A549 treated with ZK216348 at 1 μM for 4 hours (cell line): ENCODE results near the gene GORASP1. TPM values are rescaled to one million over a fixed set of nuclear protein-coding genes. Genes with fewer than 3 reads are reported as not detected.

Experiments
- total RNA-seq: library from RNA; stranded (reverse); fragments of 200-300 nt; extraction: Qiagen RNA extraction; gene quantifications from 5 replicates; pipeline ENCODE4 v1.2.3, GENCODE V29; 2022; ENCODE audit warnings: low read depth

The GORASP1 gene
- total RNA-seq: 24.0 to 39.8 TPM (median 32.8 TPM) in 5 replicates

GRCh38 chr3:39107388-39108199 is at the start of gene GORASP1, which contains the start of gene TTC21A:
GORASP1 (minus strand) TSS chr3:39107627; CDS start chr3:39107541, 86 bp downstream.
TTC21A (plus strand) TSS chr3:39107680; CDS start chr3:39107838, 158 bp downstream.

GRCh38 chr3:39051649-39052561 is 55.5 kb downstream of the GORASP1 start, which contains the start of the genes SCN11A and WDR48:
SCN11A (minus strand) TSS chr3:39051944; CDS start chr3:38950362, 101,582 bp downstream.
WDR48 (plus strand) TSS chr3:39052016; CDS start chr3:39052026, 10 bp downstream.

Other genes starting within 250 kb of the GORASP1 start
- gene SCN11A, start 55.7 kb downstream of the GORASP1 start, total RNA-seq: 0.02 TPM in 2 of 5 replicates, not detected in the others
- 16.0 to 24.9 TPM (median 24.2 TPM) in 5 replicates for gene WDR48, start 55.6 kb downstream of the GORASP1 start, total RNA-seq
- gene TTC21A, start 53 bp upstream of the GORASP1 start, total RNA-seq: 1.2 to 2.9 TPM (median 2.1 TPM) in 5 replicates
- 12.6 to 18.6 TPM (median 16.4 TPM) in 5 replicates for gene CSRNP1, start 46.0 kb upstream of the GORASP1 start, total RNA-seq
- 0.02 to 0.18 TPM (median 0.06 TPM) in 5 replicates for gene XIRP1, start 85.0 kb upstream of the GORASP1 start, total RNA-seq
- gene CX3CR1, start 172.4 kb upstream of the GORASP1 start, total RNA-seq: not detected in 5 replicates
- gene CCR8, start 222.1 kb upstream of the GORASP1 start, total RNA-seq: not detected in 5 replicates